CD14-positive monocyte (primary cell): ENCODE data around the gene CDK11B. TPM values are rescaled to one million over a fixed set of nuclear protein-coding genes. Genes with fewer than 3 reads are reported as not detected.

Experiments used
- DNase-seq, 3 donors: peaks; one replicate each; pipeline ENCODE4 v3.0.0-alpha.2; 2011 to 2022
- H2AFZ ChIP-seq: 2 replicates; pipeline ENCODE4 v1.6.0; 2012; ENCODE audit warnings: mild to moderate bottlenecking, low read depth, low read length, inconsistent platforms; ENCODE audit not compliant: insufficient read depth, poor library complexity, severe bottlenecking
- H3K27ac ChIP-seq, 2 donors: 1 replicate in 1 of 2; 2 replicates in 1 of 2; pipeline ENCODE4 v1.5.1; 2012 to 2013; ENCODE audit warnings: low read length in 2 of 2, control low read depth in 1 of 2, inconsistent platforms in 1 of 2, low read depth in 1 of 2, mild to moderate bottlenecking in 1 of 2
- H3K27me3 ChIP-seq, 2 donors: one replicate each; pipeline versions ENCODE4 v1.6.0 to v1.6.1; 2011 to 2013; ENCODE audit warnings: low read length in 2 of 2; ENCODE audit not compliant: control insufficient read depth in 2 of 2, insufficient read depth in 2 of 2
- H3K36me3 ChIP-seq, 2 donors: replicated peaks in 1 of 2; 1 replicate in 1 of 2; 2 replicates in 1 of 2; pipeline versions ENCODE4 v1.5.1 to v1.6.1; 2012 to 2013; ENCODE audit warnings: low read length in 2 of 2, control low read depth in 1 of 2, inconsistent platforms in 1 of 2, mild to moderate bottlenecking in 1 of 2; ENCODE audit not compliant: insufficient read depth in 2 of 2, control insufficient read depth in 1 of 2
- H3K4me1 ChIP-seq, 2 donors: 1 replicate in 1 of 2; 2 replicates in 1 of 2; pipeline versions ENCODE4 v1.5.1 to v1.6.1; 2012 to 2013; ENCODE audit warnings: low read length in 2 of 2, control low read depth in 1 of 2, inconsistent platforms in 1 of 2, mild to moderate bottlenecking in 1 of 2, moderate library complexity in 1 of 2; ENCODE audit not compliant: insufficient read depth in 2 of 2, control insufficient read depth in 1 of 2
- H3K4me2 ChIP-seq: replicated peaks from 2 replicates; pipeline ENCODE3; 2012; ENCODE audit warnings: low read length, moderate library complexity, mild to moderate bottlenecking; ENCODE audit not compliant: poor library complexity, severe bottlenecking; ENCODE audit errors: extremely low read depth
- H3K4me3 ChIP-seq, 3 experiments: fragments of 200-600 bp in 1 of 3; sonication (generic) in 1 of 3; replicated peaks in 1 of 3; 1 replicate in 2 of 3; 2 replicates in 1 of 3; pipeline ENCODE4 v1.5.1; 2011 to 2013; ENCODE audit warnings: low read length in 3 of 3, mild to moderate bottlenecking in 3 of 3, control low read depth in 2 of 3, low read depth in 2 of 3, inconsistent platforms in 1 of 3, moderate library complexity in 1 of 3
- H3K79me2 ChIP-seq: 2 replicates; pipeline ENCODE4 v1.6.0; 2012; ENCODE audit warnings: mild to moderate bottlenecking, control low read depth, inconsistent platforms, low read length, moderate library complexity; ENCODE audit not compliant: insufficient read depth
- H3K9ac ChIP-seq: 2 replicates; pipeline ENCODE4 v1.6.0; 2017; ENCODE audit warnings: low read length, mild to moderate bottlenecking; ENCODE audit not compliant: insufficient read depth, poor library complexity, severe bottlenecking
- H3K9me3 ChIP-seq, 2 donors: replicated peaks in 1 of 2; 1 replicate in 1 of 2; 2 replicates in 1 of 2; pipeline versions ENCODE4 v1.5.1 to v1.6.1; 2012 to 2013; ENCODE audit warnings: low read length in 2 of 2, control low read depth in 1 of 2; ENCODE audit not compliant: control insufficient read depth in 1 of 2, insufficient read depth in 1 of 2
- H4K20me1 ChIP-seq: 2 replicates; pipeline ENCODE4 v1.6.0; 2012; ENCODE audit warnings: mild to moderate bottlenecking, low read length, control low read depth, moderate library complexity; ENCODE audit not compliant: insufficient read depth
- H3K27ac Mint-ChIP-seq, 7 donors: one replicate each; pipeline ENCODE4 v1.8.0; 2020; ENCODE audit warnings: mild to moderate bottlenecking in 7 of 7, mixed read lengths in 7 of 7, moderate library complexity in 6 of 7, inconsistent platforms in 2 of 7
- H3K27me3 Mint-ChIP-seq, 3 donors: one replicate each; pipeline ENCODE4 v1.8.0; 2021 to 2022; ENCODE audit warnings: low read depth in 3 of 3, mild to moderate bottlenecking in 3 of 3, mixed read lengths in 3 of 3, moderate library complexity in 3 of 3, inconsistent platforms in 1 of 3
- H3K36me3 Mint-ChIP-seq, 2 donors: one replicate each; pipeline ENCODE4 v1.8.0; 2020; ENCODE audit warnings: mixed read lengths in 2 of 2, inconsistent platforms in 1 of 2, mild to moderate bottlenecking in 1 of 2
- H3K4me1 Mint-ChIP-seq: one replicate; pipeline ENCODE4 v1.8.0; 2020; ENCODE audit warnings: mild to moderate bottlenecking, mixed read lengths
- H3K4me3 Mint-ChIP-seq, 2 donors: one replicate each; pipeline ENCODE4 v1.8.0; 2020; ENCODE audit warnings: mild to moderate bottlenecking in 2 of 2, mixed read lengths in 2 of 2, moderate library complexity in 1 of 2
- H3K9me3 Mint-ChIP-seq, 7 donors: one replicate each; pipeline ENCODE4 v1.8.0; 2020 to 2022; ENCODE audit warnings: mixed read lengths in 7 of 7, mild to moderate bottlenecking in 6 of 7, moderate library complexity in 6 of 7, inconsistent platforms in 2 of 7
- CTCF ChIP-seq: fragments of 200-600 bp; IDR thresholded peaks from one replicate; pipeline ENCODE4 v1.8.0; 2022; ENCODE audit warnings: antibody characterized with exemption, mild to moderate bottlenecking
- WGBS: methylation state at CpG from one replicate; pipeline ENCODE4 v1.1.5; 2013; ENCODE audit warnings: missing lambda C conversion rate; ENCODE audit not compliant: insufficient coverage; 5-methylcytosine and 5-hydroxymethylcytosine counted together
- intact Hi-C, 2 donors: fragments of 100-400 bp; cut with micrococcal nuclease; formaldehyde crosslinking; loops; one replicate each; pipeline versions ENCODE4 v1.15.0 to v1.15.1; 2023
- polyA plus RNA-seq, 3 donors: library from polyadenylated mRNA; depleted of rRNA in 1 of 3; unstranded in 2 of 3; stranded (reverse) in 1 of 3; fragments of 300-500 nt in 2 of 3; fragments of >200 nt in 1 of 3; fragmentation: Illumina TruSeq in 2 of 3; gene quantifications; 1 replicate in 2 of 3; 2 replicates in 1 of 3; pipeline ENCODE4 v1.2.3, GENCODE V29; 2012 to 2021

The CDK11B gene
- polyA plus RNA-seq, 3 donors = 2.5 to 12.7 (median 6.6) TPM

- 94% methylated on average over 25 of the region's 28 CpGs for WGBS
- DNase-seq = no peak
- intact Hi-C loops = no loop called here
- H3K4me2 ChIP-seq = no peak overlapping the region
- no peaks in the 10 kb centered on the region for H4K20me1 ChIP-seq
- Mint-ChIP-seq H3K27ac (no peak overlapping the region), H3K36me3 (peaks cover 4 to 12% of the 10 kb centered on the region in 2 donors), H3K9me3 (peaks cover 0 to 8% (median 3%) of the 10 kb centered on the region in 7 donors), H3K4me1 (peaks cover 2% of the 10 kb centered on the region), H3K27me3 (peaks cover 9 to 23% (median 14%) of the 10 kb centered on the region in 3 donors), H3K4me3 (no peak overlapping the region)
- no peak overlapping the region for H3K27ac ChIP-seq
- no peak overlapping the region for H3K4me3 ChIP-seq
- no peak for TF ChIP-seq CTCF
- no peak overlapping the region for H2AFZ ChIP-seq
- H3K27me3 ChIP-seq = peaks cover 0 to 16% of the 10 kb centered on the region in 2 donors
- no peaks in the 10 kb centered on the region for H3K36me3 ChIP-seq
- peaks cover 1 to 3% of the 10 kb centered on the region in 2 donors for H3K4me1 ChIP-seq
- no peaks in the 10 kb centered on the region for H3K9me3 ChIP-seq
- no peak overlapping the region for H3K9ac ChIP-seq
- H3K79me2 ChIP-seq = no peaks in the 10 kb centered on the region
Measured at GRCh38 chr1:1625404-1625775, 33.4 kb downstream of the CDK11B start.

- H3K27ac ChIP-seq = no peak overlapping the region
- H4K20me1 ChIP-seq = no peaks in the 10 kb centered on the region
- no peak overlapping the region for H3K9ac ChIP-seq
- peaks cover 0 to 13% of the 10 kb centered on the region in 2 donors for H3K27me3 ChIP-seq
- Mint-ChIP-seq H3K36me3 (peaks cover 4 to 10% of the 10 kb centered on the region in 2 donors), H3K27ac (no peak overlapping the region), H3K9me3 (peaks cover 0 to 2% (median 0%) of the 10 kb centered on the region in 7 donors), H3K4me3 (no peak overlapping the region), H3K4me1 (no peaks in the 10 kb centered on the region), H3K27me3 (peaks cover 6 to 16% (median 9%) of the 10 kb centered on the region in 3 donors)
- no peaks in the 10 kb centered on the region for H3K36me3 ChIP-seq
- H3K4me3 ChIP-seq = no peak overlapping the region
- no peaks in the 10 kb centered on the region for H3K79me2 ChIP-seq
- DNase-seq = no peak
- H2AFZ ChIP-seq = no peak overlapping the region
- H3K4me1 ChIP-seq = no peaks in the 10 kb centered on the region
- no peak for TF ChIP-seq CTCF
- intact Hi-C loops = no loop called here
- no peaks in the 10 kb centered on the region for H3K9me3 ChIP-seq
- H3K4me2 ChIP-seq = no peak overlapping the region
- WGBS = 88% methylated on average over 38 of the region's 38 CpGs
Measured at GRCh38 chr1:1624443-1625403, 34.1 kb downstream of the CDK11B start.
